ENCODE results near the gene DTNBP1.

The DTNBP1 gene

DNA sequence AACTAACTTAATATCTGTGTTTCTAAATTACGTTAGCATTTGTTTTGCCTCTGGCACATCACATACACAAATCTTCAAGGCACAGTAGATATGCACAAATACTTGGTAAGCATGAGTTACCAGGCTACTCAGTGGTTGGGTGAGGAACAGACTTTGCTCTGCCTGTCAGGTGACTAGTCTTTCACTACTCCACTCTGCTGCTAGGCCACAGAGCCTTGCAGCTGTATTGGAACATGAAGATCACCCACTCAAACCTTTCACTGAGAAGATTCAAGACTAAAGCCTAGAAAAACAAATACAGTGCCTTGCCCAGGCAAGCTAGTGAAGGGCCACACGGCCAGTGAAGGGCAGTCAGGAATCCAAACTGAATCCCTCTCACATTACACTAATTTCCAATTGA lies 47.0 kb downstream of the DTNBP1 start:
- in situ Hi-C loops (cut with MboI; ENCODE audit: low sequenced_read_pairs, unreplicated experiment): no loop called here
- TF ChIP-seq, protein P1, sequence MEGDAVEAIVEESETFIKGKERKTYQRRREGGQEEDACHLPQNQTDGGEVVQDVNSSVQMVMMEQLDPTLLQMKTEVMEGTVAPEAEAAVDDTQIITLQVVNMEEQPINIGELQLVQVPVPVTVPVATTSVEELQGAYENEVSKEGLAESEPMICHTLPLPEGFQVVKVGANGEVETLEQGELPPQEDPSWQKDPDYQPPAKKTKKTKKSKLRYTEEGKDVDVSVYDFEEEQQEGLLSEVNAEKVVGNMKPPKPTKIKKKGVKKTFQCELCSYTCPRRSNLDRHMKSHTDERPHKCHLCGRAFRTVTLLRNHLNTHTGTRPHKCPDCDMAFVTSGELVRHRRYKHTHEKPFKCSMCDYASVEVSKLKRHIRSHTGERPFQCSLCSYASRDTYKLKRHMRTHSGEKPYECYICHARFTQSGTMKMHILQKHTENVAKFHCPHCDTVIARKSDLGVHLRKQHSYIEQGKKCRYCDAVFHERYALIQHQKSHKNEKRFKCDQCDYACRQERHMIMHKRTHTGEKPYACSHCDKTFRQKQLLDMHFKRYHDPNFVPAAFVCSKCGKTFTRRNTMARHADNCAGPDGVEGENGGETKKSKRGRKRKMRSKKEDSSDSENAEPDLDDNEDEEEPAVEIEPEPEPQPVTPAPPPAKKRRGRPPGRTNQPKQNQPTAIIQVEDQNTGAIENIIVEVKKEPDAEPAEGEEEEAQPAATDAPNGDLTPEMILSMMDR (IDR thresholded peaks at IDR 0.05; ENCODE audit: borderline replicate concordance, control extremely low read depth, extremely low read depth, insufficient read depth, missing control alignments): no peak
- peak; percentile 36 for DNase-seq (ENCODE audit: low spot score)

DNA sequence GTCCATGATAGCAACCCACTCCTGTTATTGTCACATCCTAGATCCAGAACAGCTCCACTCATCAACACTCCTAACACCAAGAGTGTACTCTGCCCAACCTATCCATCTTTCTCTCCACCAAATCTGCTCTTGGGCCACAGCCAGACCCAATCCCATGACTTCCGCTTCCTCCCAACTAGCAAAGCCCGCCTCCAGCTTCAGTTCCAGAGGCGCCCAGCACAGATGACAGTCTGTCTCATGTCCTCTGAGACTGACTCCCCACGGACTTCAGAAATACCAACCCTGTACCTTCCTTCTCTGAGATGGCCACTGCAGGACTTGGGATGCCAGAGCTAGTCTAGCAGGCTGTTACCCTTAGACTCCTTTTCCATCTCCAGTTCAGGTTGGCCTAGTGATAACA lies 48.6 kb downstream of the DTNBP1 start:
- in situ Hi-C loops (cut with MboI; ENCODE audit: low sequenced_read_pairs, unreplicated experiment): no loop called here
- TF ChIP-seq, protein P1 (IDR thresholded peaks at IDR 0.05; ENCODE audit: borderline replicate concordance, control extremely low read depth, extremely low read depth, insufficient read depth, missing control alignments): no peak
- DNase-seq (ENCODE audit: low spot score): no peak

DNA sequence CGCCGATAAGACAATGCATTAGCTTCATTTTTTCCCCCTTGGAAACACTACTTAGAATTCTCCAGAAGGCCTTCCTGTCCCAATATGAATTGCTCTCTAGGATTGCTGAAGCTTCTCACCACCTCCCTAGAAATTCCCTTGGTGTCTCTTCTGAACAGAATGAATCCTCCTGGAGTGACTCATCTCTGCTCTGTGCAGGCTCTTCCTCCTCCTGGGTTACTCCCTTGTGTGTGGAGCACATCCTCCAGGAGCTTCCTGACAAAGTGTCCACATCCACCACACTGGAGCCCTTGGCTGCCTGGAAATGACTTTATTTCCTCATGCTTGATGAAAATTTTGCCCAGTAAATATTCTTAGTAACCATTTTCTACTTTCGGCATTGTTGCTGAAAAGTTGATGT lies 54.4 kb downstream of the DTNBP1 start:
- in situ Hi-C loops (cut with MboI; ENCODE audit: low sequenced_read_pairs, unreplicated experiment): no loop called here
- TF ChIP-seq, protein P1 (IDR thresholded peaks at IDR 0.05; ENCODE audit: borderline replicate concordance, control extremely low read depth, extremely low read depth, insufficient read depth, missing control alignments): no peak
- DNase-seq (ENCODE audit: low spot score): no peak

DNA sequence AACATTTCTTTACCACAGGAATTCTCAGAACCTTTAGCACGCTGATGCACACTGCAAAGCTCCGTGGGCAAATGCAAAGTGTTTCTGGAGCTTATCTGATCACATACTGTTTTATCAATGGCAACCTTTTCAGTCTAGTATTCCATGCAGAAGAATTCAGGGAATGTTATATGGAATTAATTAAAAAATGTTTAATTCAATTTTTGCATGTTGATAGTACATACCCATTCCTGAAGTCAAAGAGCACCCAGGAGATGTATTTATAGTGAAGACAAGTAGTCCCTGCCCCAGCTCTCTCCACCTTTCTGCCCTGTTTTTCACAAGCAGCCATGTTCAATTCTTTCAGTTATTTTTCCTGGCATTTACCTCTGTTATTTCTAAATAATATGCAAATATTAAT lies 55.2 kb downstream of the DTNBP1 start:
- in situ Hi-C loops (cut with MboI; ENCODE audit: low sequenced_read_pairs, unreplicated experiment): no loop called here
- TF ChIP-seq, protein P1 (IDR thresholded peaks at IDR 0.05; ENCODE audit: borderline replicate concordance, control extremely low read depth, extremely low read depth, insufficient read depth, missing control alignments): no peak
- no peak for DNase-seq (ENCODE audit: low spot score)

DNA sequence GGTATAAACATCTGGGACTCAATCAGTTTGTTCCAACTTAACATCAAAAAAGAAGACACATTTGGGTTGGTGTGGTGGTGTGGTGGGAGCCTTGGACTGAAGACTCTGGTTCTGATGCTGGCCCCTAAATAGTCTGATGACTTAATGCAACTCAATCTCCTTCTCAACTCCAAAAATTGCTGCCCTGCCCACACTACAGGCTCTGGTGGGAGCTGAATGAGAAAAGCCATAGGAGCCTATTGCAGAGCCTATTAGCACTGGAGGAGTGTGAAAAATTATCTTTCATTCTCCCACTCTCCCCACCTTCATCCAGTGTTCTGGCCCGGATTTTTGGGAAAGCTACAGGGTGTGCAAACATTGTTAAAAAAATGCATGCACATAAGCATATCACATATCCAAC lies 56.5 kb downstream of the DTNBP1 start:
- in situ Hi-C loops (cut with MboI; ENCODE audit: low sequenced_read_pairs, unreplicated experiment): no loop called here
- DNase-seq (ENCODE audit: low spot score): no peak

DNA sequence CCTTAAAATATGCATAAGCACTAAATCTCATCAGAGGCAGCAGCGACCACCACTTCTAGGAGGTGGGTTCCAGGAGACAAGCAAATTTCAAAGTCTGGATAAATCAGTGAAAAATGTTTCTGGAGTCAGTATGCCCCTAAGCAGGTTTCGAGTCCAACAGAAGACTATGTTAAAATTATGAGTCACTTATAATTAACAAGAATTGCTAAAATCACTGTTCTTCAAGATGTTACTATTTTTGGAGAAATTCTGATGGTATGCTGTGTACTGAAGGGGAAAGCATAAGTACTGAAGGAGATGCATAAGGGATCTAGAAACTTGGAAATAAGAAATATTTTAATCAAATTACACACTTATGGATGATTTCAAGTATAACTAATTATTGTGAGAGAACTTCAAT lies 58.0 kb downstream of the DTNBP1 start:
- TF ChIP-seq, protein P1 (IDR thresholded peaks at IDR 0.05; ENCODE audit: borderline replicate concordance, control extremely low read depth, extremely low read depth, insufficient read depth, missing control alignments): no peak
- in situ Hi-C loops (cut with MboI; ENCODE audit: low sequenced_read_pairs, unreplicated experiment): no loop called here
- no peak for DNase-seq (ENCODE audit: low spot score)

More for the DNA sequence above, 56.5 kb downstream of the DTNBP1 start:
- TF ChIP-seq, protein P1 (IDR thresholded peaks at IDR 0.05; ENCODE audit: borderline replicate concordance, control extremely low read depth, extremely low read depth, insufficient read depth, missing control alignments): no peak

DNA sequence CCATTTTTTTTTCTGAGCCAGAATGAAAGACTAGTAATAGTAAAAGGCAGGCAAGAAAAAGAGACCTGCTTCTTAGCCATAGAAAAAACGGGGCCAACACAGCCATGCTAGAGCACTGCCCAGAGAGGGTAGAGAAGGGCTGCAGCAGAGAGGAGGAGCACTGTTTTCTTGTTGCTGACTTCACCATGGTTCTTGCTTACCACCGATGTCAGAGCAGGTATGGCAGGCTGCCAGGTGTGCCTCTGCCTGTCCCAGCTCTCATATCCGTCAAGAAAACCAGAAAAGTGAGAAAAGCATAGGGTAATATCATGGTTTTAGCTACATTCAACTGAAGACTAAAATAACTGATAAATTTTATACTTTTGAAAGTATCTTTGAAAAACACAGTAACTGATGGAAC lies 60.7 kb downstream of the DTNBP1 start:
- in situ Hi-C loops (cut with MboI; ENCODE audit: low sequenced_read_pairs, unreplicated experiment): no loop called here
- TF ChIP-seq, protein P1 (IDR thresholded peaks at IDR 0.05; ENCODE audit: borderline replicate concordance, control extremely low read depth, extremely low read depth, insufficient read depth, missing control alignments): no peak
- no peak for DNase-seq (ENCODE audit: low spot score)

Measured in GM13976 (cell line).